Osteoblast (primary cell): ENCODE measurements around the gene MDM2. TPM values are rescaled to one million over a fixed set of nuclear protein-coding genes. Genes with fewer than 3 reads are reported as not detected.
A peak's percentile ranks its signal among the peaks of the same experiment; 100 is the strongest.

Experiments used
- DNase-seq: peaks from one replicate; pipeline ENCODE4 v3.0.0; 2011; ENCODE audit warnings: low spot score, mixed read lengths; ENCODE audit not compliant: insufficient read length; ENCODE audit errors: missing footprints
- H2AFZ ChIP-seq: 2 replicates; pipeline ENCODE4 v1.6.0; 2011; ENCODE audit warnings: mild to moderate bottlenecking, low read length
- H3K27ac ChIP-seq: 2 replicates; pipeline ENCODE4 v1.5.1; 2011; ENCODE audit warnings: mild to moderate bottlenecking, low read depth, low read length, moderate library complexity
- H3K27me3 ChIP-seq: 2 replicates; pipeline ENCODE4 v1.6.0; 2012; ENCODE audit warnings: mild to moderate bottlenecking, control low read depth, inconsistent platforms, low read length, moderate library complexity; ENCODE audit not compliant: insufficient read depth
- H3K36me3 ChIP-seq: 2 replicates; pipeline ENCODE4 v1.5.1; 2011; ENCODE audit warnings: mild to moderate bottlenecking, low read length, control low read depth, moderate library complexity; ENCODE audit not compliant: insufficient read depth
- H3K4me1 ChIP-seq: 2 replicates; pipeline ENCODE4 v1.5.1; 2011; ENCODE audit warnings: mild to moderate bottlenecking, low read length, control low read depth, moderate library complexity; ENCODE audit not compliant: insufficient read depth
- H3K4me2 ChIP-seq: 2 replicates; pipeline ENCODE4 v1.6.0; 2011; ENCODE audit warnings: mild to moderate bottlenecking, low read length; ENCODE audit not compliant: insufficient read depth
- H3K4me3 ChIP-seq: fragments of 200-600 bp; sonication (generic); 3 replicates; pipeline ENCODE4 v1.5.1; 2012; ENCODE audit warnings: mild to moderate bottlenecking, low read length, inconsistent platforms; ENCODE audit not compliant: insufficient read depth
- H3K79me2 ChIP-seq: 2 replicates; pipeline ENCODE4 v1.6.0; 2012; ENCODE audit warnings: mild to moderate bottlenecking, low read length, control low read depth, inconsistent platforms; ENCODE audit not compliant: insufficient read depth
- H3K9me3 ChIP-seq: 2 replicates; pipeline ENCODE4 v1.5.1; 2011; ENCODE audit warnings: low read depth, low read length, control low read depth
- H4K20me1 ChIP-seq: 2 replicates; pipeline ENCODE4 v1.6.0; 2012; ENCODE audit warnings: mild to moderate bottlenecking, low read length, control low read depth; ENCODE audit not compliant: insufficient read depth
- CTCF ChIP-seq: IDR thresholded peaks from 2 replicates; pipeline ENCODE4 v1.5.1; 2011; ENCODE audit warnings: mild to moderate bottlenecking, low read depth, low read length, moderate library complexity; ENCODE audit errors: extremely low read depth
- total RNA-seq: library from RNA; depleted of rRNA; stranded (reverse); fragments of >200 nt; gene quantifications from 2 replicates; pipeline ENCODE4 v1.2.3, GENCODE V29; 2012

Gene MDM2
- total RNA-seq, 1 donor: 225 TPM

GRCh38 chr12:68827895-68828671, 20.1 kb downstream of the MDM2 start:
- no peak for TF ChIP-seq CTCF
- Histone ChIP-seq H2AFZ (no peak overlapping the region), H3K4me3 (no peak overlapping the region), H3K36me3 (peaks cover 94% of the 10 kb centered on the region), H3K4me2 (no peak overlapping the region), H4K20me1 (peaks cover 20% of the 10 kb centered on the region), H3K4me1 (peaks cover 6% of the 10 kb centered on the region), H3K27me3 (no peaks in the 10 kb centered on the region), H3K9me3 (no peaks in the 10 kb centered on the region), H3K27ac (peak overlapping the region; percentile 65), H3K79me2 (peaks cover 35% of the 10 kb centered on the region)
- DNase-seq: no peak

- H3K36me3 ChIP-seq: peaks cover 92% of the 10 kb centered on the region
- H2AFZ ChIP-seq: no peak overlapping the region
- no peaks in the 10 kb centered on the region for H3K27me3 ChIP-seq
- H3K27ac ChIP-seq: peak overlapping the region; percentile 65
- DNase-seq: no peak
- H4K20me1 ChIP-seq: peaks cover 23% of the 10 kb centered on the region
- no peaks in the 10 kb centered on the region for H3K9me3 ChIP-seq
- peaks cover 36% of the 10 kb centered on the region for H3K79me2 ChIP-seq
- TF ChIP-seq CTCF: no peak
- no peak overlapping the region for H3K4me3 ChIP-seq
- no peak overlapping the region for H3K4me2 ChIP-seq
- peaks cover 6% of the 10 kb centered on the region for H3K4me1 ChIP-seq
Observed at GRCh38 chr12:68828672-68829068, 20.7 kb downstream of the MDM2 start.

DNA sequence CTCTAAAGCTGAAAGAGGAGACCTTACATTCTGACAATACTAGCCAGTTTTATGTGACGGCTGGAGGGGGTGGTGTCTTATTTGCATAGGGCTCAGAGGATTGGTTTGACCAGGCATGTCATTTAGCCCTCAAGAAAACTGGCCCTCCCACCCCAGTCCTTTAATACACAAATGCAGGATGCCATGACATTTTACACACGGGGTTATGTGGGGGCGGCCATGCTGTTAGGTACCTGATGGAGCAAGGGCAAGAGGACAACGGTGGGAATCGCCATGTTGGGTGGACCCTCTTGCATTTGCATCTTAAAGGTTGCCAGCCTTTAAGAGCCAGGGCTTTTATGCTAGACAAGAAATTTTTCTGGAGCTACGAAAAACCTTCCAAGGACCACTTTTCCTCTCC, 23.3 kb downstream of the MDM2 start:
- Histone ChIP-seq H3K27ac (no peak overlapping the region), H3K27me3 (no peaks in the 10 kb centered on the region), H3K4me2 (no peak overlapping the region), H3K36me3 (peaks cover 88% of the 10 kb centered on the region), H3K4me3 (no peak overlapping the region), H2AFZ (no peak overlapping the region), H3K4me1 (peaks cover 4% of the 10 kb centered on the region), H3K9me3 (no peaks in the 10 kb centered on the region), H3K79me2 (peaks cover 30% of the 10 kb centered on the region), H4K20me1 (peaks cover 28% of the 10 kb centered on the region)
- no peak for DNase-seq
- no peak for TF ChIP-seq CTCF

DNA sequence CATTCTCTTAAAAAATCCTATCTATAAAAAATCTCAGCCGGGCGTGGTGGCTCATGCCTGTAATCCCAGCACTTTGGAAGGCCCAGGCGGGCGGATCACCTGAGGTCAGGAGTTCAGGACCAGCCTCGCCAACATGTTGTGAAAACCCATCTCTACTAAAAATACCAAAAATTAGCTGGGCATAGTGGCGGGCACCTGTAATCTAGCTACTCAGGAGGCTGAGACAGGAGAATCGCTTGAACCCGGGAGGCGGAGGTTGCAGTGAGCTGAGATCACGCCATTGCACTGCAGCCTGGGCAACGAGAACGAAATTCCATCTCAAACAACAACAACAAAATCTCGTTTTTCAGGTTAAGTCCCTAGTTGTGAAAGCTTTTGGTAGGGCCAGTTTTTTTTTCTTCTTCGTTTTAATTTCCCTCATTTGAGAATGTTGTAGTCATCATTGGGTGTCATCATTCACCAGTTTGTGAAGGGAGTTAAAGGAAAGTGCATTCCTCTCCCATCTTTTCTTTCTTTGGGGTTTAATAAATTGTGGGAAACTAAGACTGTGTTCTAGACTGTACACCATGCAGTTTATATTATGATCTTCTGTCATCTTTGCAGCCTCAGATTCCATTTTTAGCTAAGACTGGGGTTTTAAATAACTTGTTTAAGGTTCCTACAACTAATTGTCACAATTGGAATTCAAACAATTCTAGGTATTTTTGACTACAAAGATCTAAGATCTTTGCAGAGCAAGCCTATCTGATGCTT, 23.9 kb downstream of the MDM2 start:
- no peak for DNase-seq
- Histone ChIP-seq H4K20me1 (peaks cover 28% of the 10 kb centered on the region), H3K9me3 (no peaks in the 10 kb centered on the region), H3K4me1 (no peaks in the 10 kb centered on the region), H3K4me3 (no peak overlapping the region), H3K27me3 (no peaks in the 10 kb centered on the region), H2AFZ (no peak overlapping the region), H3K79me2 (peaks cover 30% of the 10 kb centered on the region), H3K36me3 (peaks cover 89% of the 10 kb centered on the region), H3K27ac (no peak overlapping the region), H3K4me2 (no peak overlapping the region)
- no peak for TF ChIP-seq CTCF
